Measurements from ENCODE around the gene EML6.

The EML6 gene

DNA sequence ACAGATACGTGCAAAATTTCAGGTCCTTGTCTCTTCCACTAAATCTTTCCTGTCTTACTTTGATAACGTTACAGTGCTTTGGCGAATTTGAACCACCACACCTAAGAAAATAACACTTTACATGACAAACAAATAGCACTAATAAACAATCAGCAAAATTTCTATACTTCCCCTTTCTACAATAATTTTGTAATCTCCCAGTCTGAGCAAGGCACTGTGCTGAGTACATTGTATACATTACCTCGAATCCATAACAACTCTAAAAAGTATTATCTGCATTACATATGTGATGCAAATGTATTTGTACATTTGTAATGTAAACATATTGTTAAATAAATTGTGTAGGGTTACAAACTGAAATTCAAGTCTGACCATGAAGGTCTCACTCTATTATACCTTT, 276.9 kb downstream of the EML6 start:
- no peak overlapping the region; the same call in 1 of the 2 replicates for H3K27ac ChIP-seq
- TF ChIP-seq, protein P1, sequence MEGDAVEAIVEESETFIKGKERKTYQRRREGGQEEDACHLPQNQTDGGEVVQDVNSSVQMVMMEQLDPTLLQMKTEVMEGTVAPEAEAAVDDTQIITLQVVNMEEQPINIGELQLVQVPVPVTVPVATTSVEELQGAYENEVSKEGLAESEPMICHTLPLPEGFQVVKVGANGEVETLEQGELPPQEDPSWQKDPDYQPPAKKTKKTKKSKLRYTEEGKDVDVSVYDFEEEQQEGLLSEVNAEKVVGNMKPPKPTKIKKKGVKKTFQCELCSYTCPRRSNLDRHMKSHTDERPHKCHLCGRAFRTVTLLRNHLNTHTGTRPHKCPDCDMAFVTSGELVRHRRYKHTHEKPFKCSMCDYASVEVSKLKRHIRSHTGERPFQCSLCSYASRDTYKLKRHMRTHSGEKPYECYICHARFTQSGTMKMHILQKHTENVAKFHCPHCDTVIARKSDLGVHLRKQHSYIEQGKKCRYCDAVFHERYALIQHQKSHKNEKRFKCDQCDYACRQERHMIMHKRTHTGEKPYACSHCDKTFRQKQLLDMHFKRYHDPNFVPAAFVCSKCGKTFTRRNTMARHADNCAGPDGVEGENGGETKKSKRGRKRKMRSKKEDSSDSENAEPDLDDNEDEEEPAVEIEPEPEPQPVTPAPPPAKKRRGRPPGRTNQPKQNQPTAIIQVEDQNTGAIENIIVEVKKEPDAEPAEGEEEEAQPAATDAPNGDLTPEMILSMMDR (conservative IDR thresholded peaks at IDR 0.05): no peak

DNA sequence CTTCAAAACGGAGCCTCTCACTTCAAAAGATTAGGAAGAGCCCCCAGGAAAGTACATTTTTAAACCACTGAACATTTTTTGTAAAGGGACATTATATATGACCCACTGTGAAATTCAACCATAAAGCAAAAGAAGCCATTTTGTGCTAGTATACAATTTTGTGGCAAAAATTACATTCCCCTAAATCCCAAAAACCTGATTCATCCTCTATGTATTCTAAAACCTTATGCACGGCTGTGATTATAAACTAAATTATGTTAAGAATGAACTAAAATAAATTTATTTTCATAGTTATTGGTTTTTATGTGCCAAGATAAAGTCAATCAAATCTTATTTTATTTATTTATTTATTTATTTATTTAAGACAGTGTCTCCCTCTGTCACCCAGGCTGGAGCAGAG, 278.3 kb downstream of the EML6 start:
- TF ChIP-seq, protein P1 (conservative IDR thresholded peaks at IDR 0.05): no peak
- H3K27ac ChIP-seq: no peak overlapping the region; the same call in 1 of the 2 replicates

GRCh38 chr2:55003706-55004639, 280.5 kb downstream of the EML6 start:
- TF ChIP-seq, protein P1 (conservative IDR thresholded peaks at IDR 0.05): no peak
- no peak overlapping the region for H3K27ac ChIP-seq

GRCh38 chr2:55006306-55006705, 282.8 kb downstream of the EML6 start:
- TF ChIP-seq, protein P1 (conservative IDR thresholded peaks at IDR 0.05): no peak
- H3K27ac ChIP-seq: no peak overlapping the region; the same call in 1 of the 2 replicates

GRCh38 chr2:55009277-55010060, 286.0 kb downstream of the EML6 start:
- TF ChIP-seq, protein P1 (conservative IDR thresholded peaks at IDR 0.05): no peak
- peak overlapping the region; percentile 88 for H3K27ac ChIP-seq

DNA sequence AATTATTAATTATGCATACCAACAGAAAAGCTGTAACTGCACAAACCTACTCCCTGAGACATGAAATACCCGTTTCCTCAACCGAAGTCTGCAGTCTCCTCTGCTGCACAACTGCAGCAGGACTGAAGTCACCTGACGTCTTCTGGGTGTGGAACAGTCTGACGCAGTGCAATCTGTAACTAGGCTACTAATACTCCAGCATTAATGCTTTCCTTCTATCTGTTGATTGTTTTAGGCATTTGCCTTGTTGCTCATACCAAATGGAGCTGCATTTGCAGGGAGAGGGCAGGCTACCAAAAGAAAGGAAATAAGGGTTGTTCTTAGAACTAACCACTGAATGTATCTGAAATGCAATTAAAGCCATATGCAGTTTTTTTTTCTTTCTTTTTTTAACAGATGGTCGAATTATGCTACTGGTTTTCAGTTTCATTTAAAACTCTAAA, 286.7 kb downstream of the EML6 start:
- peak overlapping the region; percentile 88 for H3K27ac ChIP-seq
- TF ChIP-seq, protein P1 (conservative IDR thresholded peaks at IDR 0.05): no peak

DNA sequence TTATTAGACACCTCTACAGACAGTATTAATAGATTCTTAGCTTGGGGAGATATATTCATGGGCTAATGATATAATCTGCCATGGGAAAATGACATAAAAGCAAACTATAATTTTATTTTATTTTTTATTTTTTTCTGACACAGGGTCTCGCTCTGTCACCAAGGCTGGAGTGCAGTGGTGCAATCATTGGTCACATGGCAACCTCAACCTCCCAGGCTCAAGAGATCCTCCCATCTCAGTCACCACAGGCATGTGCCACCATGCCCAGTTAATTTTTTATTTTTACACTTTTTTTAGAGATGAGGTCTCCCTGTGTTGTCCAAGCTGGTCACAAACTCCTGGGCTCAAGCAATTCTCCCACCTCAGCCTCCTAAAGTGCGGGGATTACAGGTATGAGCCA, 287.5 kb downstream of the EML6 start:
- peak overlapping the region; percentile 88 for H3K27ac ChIP-seq
- TF ChIP-seq, protein P1 (conservative IDR thresholded peaks at IDR 0.05): no peak
